HepG2 (cell line): ENCODE data around the gene SSX2IP. TPM values are rescaled to one million over a fixed set of nuclear protein-coding genes. Genes with fewer than 3 reads are reported as not detected.

Experiments
- GTF3A ChIP-seq: sonication (generic); formaldehyde crosslinking; conservative IDR thresholded peaks from 2 replicates; pipeline ENCODE4 v1.4.0; 2020; ENCODE audit warnings: mild to moderate bottlenecking, missing genetic modification reagents
- JUND ChIP-seq: sonication (generic); formaldehyde crosslinking; IDR thresholded peaks from 2 replicates; pipeline ENCODE4 v1.8.0; 2022; ENCODE audit warnings: mild to moderate bottlenecking, missing genetic modification reagents
- MAFK ChIP-seq, 2 experiments: IDR thresholded peaks in 1 of 2; conservative IDR thresholded peaks in 1 of 2; 2 replicates each; pipeline ENCODE4 v1.6.1; 2011; ENCODE audit warnings: improper control_type of control experiment in 2 of 2, low read length in 2 of 2
- MYNN ChIP-seq: sonication (generic); formaldehyde crosslinking; IDR thresholded peaks from 2 replicates; pipeline ENCODE4 v1.4.0; 2020; ENCODE audit warnings: mild to moderate bottlenecking, low read depth, missing genetic modification reagents
- RBAK ChIP-seq: sonication (generic); formaldehyde crosslinking; IDR thresholded peaks from 2 replicates; pipeline ENCODE4 v1.5.1; 2020; ENCODE audit warnings: mild to moderate bottlenecking, missing genetic modification reagents
- ZNF562 ChIP-seq: sonication (generic); formaldehyde crosslinking; IDR thresholded peaks from 2 replicates; pipeline ENCODE4 v1.8.0; 2022; ENCODE audit warnings: missing genetic modification reagents, borderline replicate concordance
- ZNF564 ChIP-seq: sonication (generic); formaldehyde crosslinking; IDR thresholded peaks from 2 replicates; pipeline ENCODE4 v1.8.1; 2023; ENCODE audit warnings: mild to moderate bottlenecking, missing genetic modification reagents
- polyA plus RNA-seq, 8 experiments: library from polyadenylated mRNA; depleted of rRNA in 3 of 8; stranded (reverse) in 7 of 8; unstranded in 1 of 8; fragments of >200 nt; fragmentation: Illumina TruSeq in 4 of 8; extraction: Trizol in 4 of 8; gene quantifications; 2 replicates each; pipeline versions ENCODE4 v1.2.1 to v1.2.3, GENCODE V29; 2011 to 2016; ENCODE audit warnings: low read depth in 4 of 8, missing spikeins in 1 of 8, mixed read lengths in 1 of 8; ENCODE audit not compliant: insufficient read depth in 1 of 8
- total RNA-seq, 5 experiments: library from RNA; depleted of rRNA; stranded (reverse); fragments of >200 nt; fragmentation: Illumina TruSeq; extraction: Trizol; gene quantifications; 2 replicates each; pipeline ENCODE4 v1.2.3, GENCODE V29; 2016; ENCODE audit warnings: low read depth in 1 of 5
- TF ChIP-seq, protein P1 (sequence below): sonication (generic); formaldehyde crosslinking; IDR thresholded peaks from 2 replicates; pipeline ENCODE4 v1.5.1; 2020; ENCODE audit warnings: missing genetic modification reagents, mild to moderate bottlenecking, borderline replicate concordance
- TF ChIP-seq, protein P2 (sequence below), 2 experiments: sonication (generic) in 1 of 2; formaldehyde crosslinking in 1 of 2; IDR thresholded peaks; 2 replicates each; pipeline versions ENCODE4 v1.4.0 to v1.6.1; 2018 to 2020; ENCODE audit warnings: missing genetic modification reagents in 2 of 2, borderline replicate concordance in 1 of 2, low read depth in 1 of 2, mild to moderate bottlenecking in 1 of 2, missing biosample characterization in 1 of 2
- TF ChIP-seq, protein P3 (sequence below): sonication (generic); formaldehyde crosslinking; conservative IDR thresholded peaks from 2 replicates; pipeline ENCODE4 v1.4.0; 2020; ENCODE audit warnings: mild to moderate bottlenecking, missing genetic modification reagents, moderate library complexity
- TF ChIP-seq, protein P4 (sequence below), 2 experiments: fragments of 450-650 bp in 1 of 2; sonication (generic) in 1 of 2; formaldehyde crosslinking in 1 of 2; IDR thresholded peaks; 2 replicates each; pipeline versions ENCODE4 v1.6.1 to v1.8.0; 2016 to 2022; ENCODE audit warnings: antibody characterized with exemption in 1 of 2, mild to moderate bottlenecking in 1 of 2, missing genetic modification reagents in 1 of 2

Gene SSX2IP
- total and polyA plus RNA-seq, 2 of the 13 experiments (the other 11 are each of a cell fraction or from before 2014, with no cell fraction given) = 2.7 to 23.7 TPM

DNA sequence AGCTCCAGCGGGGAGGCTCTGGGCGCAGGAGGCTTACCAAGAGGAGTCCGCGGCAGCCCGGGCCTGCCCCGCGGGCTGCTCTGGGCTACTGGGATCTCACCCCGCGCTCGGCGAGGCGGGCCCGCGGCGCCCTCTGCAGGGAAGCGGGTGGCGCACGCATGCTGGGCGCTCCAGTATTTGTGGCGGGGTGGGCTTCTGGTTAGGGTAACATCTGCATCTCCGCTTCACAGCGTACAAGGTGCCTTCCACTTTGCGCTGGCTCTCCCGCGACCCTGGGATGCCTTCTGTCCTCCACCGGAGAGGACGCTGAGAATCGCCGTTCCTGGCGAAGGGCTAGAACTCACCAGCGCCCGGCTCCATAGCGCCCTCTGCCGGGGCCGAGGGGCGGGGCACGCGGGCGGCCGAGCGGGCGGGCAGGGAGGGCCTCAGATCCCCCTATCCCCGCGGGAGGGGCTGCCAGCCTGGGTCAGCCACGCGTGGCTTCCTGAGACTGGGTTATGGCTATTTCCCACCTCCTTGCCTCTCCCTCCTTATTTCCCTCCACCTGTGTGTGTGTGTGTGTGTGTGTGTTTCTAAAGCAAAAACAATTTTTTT is 69.4 kb downstream of the SSX2IP start (continued):
- no peak for TF ChIP-seq JUND (CRISPR knock-in tag)
- TF ChIP-seq MYNN (CRISPR knock-in tag) = no peak
- TF ChIP-seq, protein P1, sequence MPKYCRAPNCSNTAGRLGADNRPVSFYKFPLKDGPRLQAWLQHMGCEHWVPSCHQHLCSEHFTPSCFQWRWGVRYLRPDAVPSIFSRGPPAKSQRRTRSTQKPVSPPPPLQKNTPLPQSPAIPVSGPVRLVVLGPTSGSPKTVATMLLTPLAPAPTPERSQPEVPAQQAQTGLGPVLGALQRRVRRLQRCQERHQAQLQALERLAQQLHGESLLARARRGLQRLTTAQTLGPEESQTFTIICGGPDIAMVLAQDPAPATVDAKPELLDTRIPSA = no peak
- no peak for TF ChIP-seq MAFK (conservative IDR thresholded peaks at IDR 0.05 in 1 of 2, IDR thresholded peaks at IDR 0.05 in 1 of 2; ENCODE audit: low read length in 2 of 2)
- TF ChIP-seq, protein P2, sequence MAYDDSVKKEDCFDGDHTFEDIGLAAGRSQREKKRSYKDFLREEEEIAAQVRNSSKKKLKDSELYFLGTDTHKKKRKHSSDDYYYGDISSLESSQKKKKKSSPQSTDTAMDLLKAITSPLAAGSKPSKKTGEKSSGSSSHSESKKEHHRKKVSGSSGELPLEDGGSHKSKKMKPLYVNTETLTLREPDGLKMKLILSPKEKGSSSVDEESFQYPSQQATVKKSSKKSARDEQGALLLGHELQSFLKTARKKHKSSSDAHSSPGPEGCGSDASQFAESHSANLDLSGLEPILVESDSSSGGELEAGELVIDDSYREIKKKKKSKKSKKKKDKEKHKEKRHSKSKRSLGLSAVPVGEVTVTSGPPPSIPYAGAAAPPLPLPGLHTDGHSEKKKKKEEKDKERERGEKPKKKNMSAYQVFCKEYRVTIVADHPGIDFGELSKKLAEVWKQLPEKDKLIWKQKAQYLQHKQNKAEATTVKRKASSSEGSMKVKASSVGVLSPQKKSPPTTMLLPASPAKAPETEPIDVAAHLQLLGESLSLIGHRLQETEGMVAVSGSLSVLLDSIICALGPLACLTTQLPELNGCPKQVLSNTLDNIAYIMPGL (CRISPR knock-in tag; IDR thresholded peaks at IDR 0.05; ENCODE audit: borderline replicate concordance in 1 of 2, low read depth in 1 of 2) = peak; percentile 96 to 97
- no peak for TF ChIP-seq RBAK
- no peak for TF ChIP-seq ZNF562
- 0 out of 2 replicates have a peak, but pooled peaks have one; percentile 42 for TF ChIP-seq ZNF564 (CRISPR knock-in tag)
- TF ChIP-seq GTF3A = no peak
- TF ChIP-seq, protein P3, sequence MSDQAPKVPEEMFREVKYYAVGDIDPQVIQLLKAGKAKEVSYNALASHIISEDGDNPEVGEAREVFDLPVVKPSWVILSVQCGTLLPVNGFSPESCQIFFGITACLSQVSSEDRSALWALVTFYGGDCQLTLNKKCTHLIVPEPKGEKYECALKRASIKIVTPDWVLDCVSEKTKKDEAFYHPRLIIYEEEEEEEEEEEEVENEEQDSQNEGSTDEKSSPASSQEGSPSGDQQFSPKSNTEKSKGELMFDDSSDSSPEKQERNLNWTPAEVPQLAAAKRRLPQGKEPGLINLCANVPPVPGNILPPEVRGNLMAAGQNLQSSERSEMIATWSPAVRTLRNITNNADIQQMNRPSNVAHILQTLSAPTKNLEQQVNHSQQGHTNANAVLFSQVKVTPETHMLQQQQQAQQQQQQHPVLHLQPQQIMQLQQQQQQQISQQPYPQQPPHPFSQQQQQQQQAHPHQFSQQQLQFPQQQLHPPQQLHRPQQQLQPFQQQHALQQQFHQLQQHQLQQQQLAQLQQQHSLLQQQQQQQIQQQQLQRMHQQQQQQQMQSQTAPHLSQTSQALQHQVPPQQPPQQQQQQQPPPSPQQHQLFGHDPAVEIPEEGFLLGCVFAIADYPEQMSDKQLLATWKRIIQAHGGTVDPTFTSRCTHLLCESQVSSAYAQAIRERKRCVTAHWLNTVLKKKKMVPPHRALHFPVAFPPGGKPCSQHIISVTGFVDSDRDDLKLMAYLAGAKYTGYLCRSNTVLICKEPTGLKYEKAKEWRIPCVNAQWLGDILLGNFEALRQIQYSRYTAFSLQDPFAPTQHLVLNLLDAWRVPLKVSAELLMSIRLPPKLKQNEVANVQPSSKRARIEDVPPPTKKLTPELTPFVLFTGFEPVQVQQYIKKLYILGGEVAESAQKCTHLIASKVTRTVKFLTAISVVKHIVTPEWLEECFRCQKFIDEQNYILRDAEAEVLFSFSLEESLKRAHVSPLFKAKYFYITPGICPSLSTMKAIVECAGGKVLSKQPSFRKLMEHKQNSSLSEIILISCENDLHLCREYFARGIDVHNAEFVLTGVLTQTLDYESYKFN = no peak
- TF ChIP-seq, protein P4, sequence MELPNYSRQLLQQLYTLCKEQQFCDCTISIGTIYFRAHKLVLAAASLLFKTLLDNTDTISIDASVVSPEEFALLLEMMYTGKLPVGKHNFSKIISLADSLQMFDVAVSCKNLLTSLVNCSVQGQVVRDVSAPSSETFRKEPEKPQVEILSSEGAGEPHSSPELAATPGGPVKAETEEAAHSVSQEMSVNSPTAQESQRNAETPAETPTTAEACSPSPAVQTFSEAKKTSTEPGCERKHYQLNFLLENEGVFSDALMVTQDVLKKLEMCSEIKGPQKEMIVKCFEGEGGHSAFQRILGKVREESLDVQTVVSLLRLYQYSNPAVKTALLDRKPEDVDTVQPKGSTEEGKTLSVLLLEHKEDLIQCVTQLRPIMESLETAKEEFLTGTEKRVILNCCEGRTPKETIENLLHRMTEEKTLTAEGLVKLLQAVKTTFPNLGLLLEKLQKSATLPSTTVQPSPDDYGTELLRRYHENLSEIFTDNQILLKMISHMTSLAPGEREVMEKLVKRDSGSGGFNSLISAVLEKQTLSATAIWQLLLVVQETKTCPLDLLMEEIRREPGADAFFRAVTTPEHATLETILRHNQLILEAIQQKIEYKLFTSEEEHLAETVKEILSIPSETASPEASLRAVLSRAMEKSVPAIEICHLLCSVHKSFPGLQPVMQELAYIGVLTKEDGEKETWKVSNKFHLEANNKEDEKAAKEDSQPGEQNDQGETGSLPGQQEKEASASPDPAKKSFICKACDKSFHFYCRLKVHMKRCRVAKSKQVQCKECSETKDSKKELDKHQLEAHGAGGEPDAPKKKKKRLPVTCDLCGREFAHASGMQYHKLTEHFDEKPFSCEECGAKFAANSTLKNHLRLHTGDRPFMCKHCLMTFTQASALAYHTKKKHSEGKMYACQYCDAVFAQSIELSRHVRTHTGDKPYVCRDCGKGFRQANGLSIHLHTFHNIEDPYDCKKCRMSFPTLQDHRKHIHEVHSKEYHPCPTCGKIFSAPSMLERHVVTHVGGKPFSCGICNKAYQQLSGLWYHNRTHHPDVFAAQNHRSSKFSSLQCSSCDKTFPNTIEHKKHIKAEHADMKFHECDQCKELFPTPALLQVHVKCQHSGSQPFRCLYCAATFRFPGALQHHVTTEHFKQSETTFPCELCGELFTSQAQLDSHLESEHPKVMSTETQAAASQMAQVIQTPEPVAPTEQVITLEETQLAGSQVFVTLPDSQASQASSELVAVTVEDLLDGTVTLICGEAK (IDR thresholded peaks at IDR 0.05) = no peak
- TF ChIP-seq, protein P4 (CRISPR knock-in tag; IDR thresholded peaks at IDR 0.05) = no peak
